ENCODE data around the gene SLC31A1. TPM values are rescaled to one million over a fixed set of nuclear protein-coding genes. Genes with fewer than 3 reads are reported as not detected.

The SLC31A1 gene
- total and polyA plus RNA-seq, 5 donors from 2014 or later: 3.1 to 6.1 (median 4.8) TPM

GRCh38 chr9:113310538-113310937 lies 89.2 kb downstream of the SLC31A1 start:
- Histone ChIP-seq H3K27ac (ENCODE audit: insufficient read depth, low read length, poor library complexity, severe bottlenecking) (no peak overlapping the region), H3K9me3 (ENCODE audit: control insufficient read depth in 2 of 2, low read length in 2 of 2) (no peaks in the 10 kb centered on the region), H3K4me3 (ENCODE audit: low read depth, low read length) (no peak overlapping the region), H3K4me1 (ENCODE audit: control insufficient read depth, insufficient read depth, low read length, poor library complexity, severe bottlenecking) (no peaks in the 10 kb centered on the region), H3K27me3 (ENCODE audit: control insufficient read depth, insufficient read depth, low read length) (no peaks in the 10 kb centered on the region), H3K36me3 (ENCODE audit: control insufficient read depth, insufficient read depth, low read length) (no peaks in the 10 kb centered on the region)
- H3K9me3 Mint-ChIP-seq: no peaks in the 10 kb centered on the region
- DNase-seq (no peak), ATAC-seq (ENCODE audit: low read depth in 2 of 2) (no peak)
- peaks cover 5% of the 10 kb centered on the region for H3K27me3 Mint-ChIP-seq
- H3K4me1 Mint-ChIP-seq: no peaks in the 10 kb centered on the region
- no peaks in the 10 kb centered on the region for H3K36me3 Mint-ChIP-seq
- H3K27ac Mint-ChIP-seq: no peak overlapping the region
- H3K4me3 Mint-ChIP-seq: no peak overlapping the region

- H3K27me3 Mint-ChIP-seq: peaks cover 5% of the 10 kb centered on the region
- no peak overlapping the region for H3K27ac Mint-ChIP-seq
- Histone ChIP-seq H3K36me3 (ENCODE audit: control insufficient read depth, insufficient read depth, low read length) (no peaks in the 10 kb centered on the region), H3K9me3 (ENCODE audit: control insufficient read depth in 2 of 2, low read length in 2 of 2) (no peaks in the 10 kb centered on the region), H3K4me3 (ENCODE audit: low read depth, low read length) (no peak overlapping the region), H3K27me3 (ENCODE audit: control insufficient read depth, insufficient read depth, low read length) (no peaks in the 10 kb centered on the region), H3K27ac (ENCODE audit: insufficient read depth, low read length, poor library complexity, severe bottlenecking) (no peak overlapping the region), H3K4me1 (ENCODE audit: control insufficient read depth, insufficient read depth, low read length, poor library complexity, severe bottlenecking) (no peaks in the 10 kb centered on the region)
- no peak for DNase-seq
- no peak overlapping the region for H3K4me3 Mint-ChIP-seq
- H3K4me1 Mint-ChIP-seq: no peaks in the 10 kb centered on the region
- no peaks in the 10 kb centered on the region for H3K36me3 Mint-ChIP-seq
- no peaks in the 10 kb centered on the region for H3K9me3 Mint-ChIP-seq
- no peak for ATAC-seq (ENCODE audit: low read depth in 2 of 2)
Measured at GRCh38 chr9:113311961-113312360, 90.6 kb downstream of the SLC31A1 start.

GRCh38 chr9:113313261-113313660 lies 91.9 kb downstream of the SLC31A1 start:
- H3K36me3 ChIP-seq (ENCODE audit: control insufficient read depth, insufficient read depth, low read length): no peaks in the 10 kb centered on the region
- Mint-ChIP-seq H3K4me1 (no peaks in the 10 kb centered on the region), H3K27me3 (peaks cover 5% of the 10 kb centered on the region), H3K36me3 (no peaks in the 10 kb centered on the region), H3K27ac (no peak overlapping the region), H3K9me3 (peaks cover 0 to 2% (median 0%) of the 10 kb centered on the region in 7 donors), H3K4me3 (no peak overlapping the region)
- DNase-seq (no peak), ATAC-seq (ENCODE audit: low read depth in 2 of 2) (no peak)
- H3K4me1 ChIP-seq (ENCODE audit: control insufficient read depth, insufficient read depth, low read length, poor library complexity, severe bottlenecking): no peaks in the 10 kb centered on the region
- H3K27me3 ChIP-seq (ENCODE audit: control insufficient read depth, insufficient read depth, low read length): no peaks in the 10 kb centered on the region
- no peak overlapping the region for H3K27ac ChIP-seq (ENCODE audit: insufficient read depth, low read length, poor library complexity, severe bottlenecking)
- no peaks in the 10 kb centered on the region for H3K9me3 ChIP-seq (ENCODE audit: control insufficient read depth in 2 of 2, low read length in 2 of 2)
- H3K4me3 ChIP-seq (ENCODE audit: low read depth, low read length): no peak overlapping the region

Other genes starting within 250 kb of the SLC31A1 start
- 0.52 TPM for gene ZNF883, start 209.4 kb upstream of the SLC31A1 start, total RNA-seq
- gene ZNF883, start 209.4 kb upstream of the SLC31A1 start, polyA plus RNA-seq: 1 to 10 TPM in 1 of 4 donors, under 1 TPM in 3; 0.25 to 1.1 (median 0.55) TPM
- gene ZFP37, start 164.8 kb upstream of the SLC31A1 start, total RNA-seq: 1.8 TPM
- gene ZFP37, start 164.8 kb upstream of the SLC31A1 start, polyA plus RNA-seq: 1 to 10 TPM; 1.1 to 3.2 (median 1.6) TPM
- 3.2 TPM for gene SLC31A2, start 70.5 kb upstream of the SLC31A1 start, total RNA-seq
- gene SLC31A2, start 70.5 kb upstream of the SLC31A1 start, polyA plus RNA-seq: 1 to 10 TPM; 3.0 to 4.0 (median 3.6) TPM
- gene FKBP15, start 267 bp upstream of the SLC31A1 start, total RNA-seq: 24.9 TPM
- gene FKBP15, start 267 bp upstream of the SLC31A1 start, polyA plus RNA-seq: 1 to 10 TPM; 7.1 to 9.8 (median 8.9) TPM
- gene CDC26, start 54.0 kb downstream of the SLC31A1 start, total RNA-seq: 26.3 TPM
- 100 to 1,000 TPM; 161 to 182 (median 173) TPM for gene CDC26, start 54.0 kb downstream of the SLC31A1 start, polyA plus RNA-seq
- gene PRPF4, start 54.1 kb downstream of the SLC31A1 start, total RNA-seq: 22.9 TPM
- gene PRPF4, start 54.1 kb downstream of the SLC31A1 start, polyA plus RNA-seq: 10 to 100 TPM; 18.4 to 25.7 (median 22.5) TPM
- gene RNF183, start 81.8 kb downstream of the SLC31A1 start, total RNA-seq: not detected
- not detected for gene RNF183, start 81.8 kb downstream of the SLC31A1 start, polyA plus RNA-seq
- 0.22 TPM for gene WDR31, start 118.7 kb downstream of the SLC31A1 start, total RNA-seq
- under 1 TPM in 3 of 4 donors, not detected in 1; 0.06 to 0.32 (median 0.16) TPM for gene WDR31, start 118.7 kb downstream of the SLC31A1 start, polyA plus RNA-seq
- gene BSPRY, start 128.0 kb downstream of the SLC31A1 start, total RNA-seq: 0.57 TPM
- 1 to 10 TPM in 1 of 4 donors, under 1 TPM in 3; 0.39 to 1.3 (median 0.56) TPM for gene BSPRY, start 128.0 kb downstream of the SLC31A1 start, polyA plus RNA-seq
- gene HDHD3, start 155.4 kb downstream of the SLC31A1 start, total RNA-seq: 14.3 TPM
- 10 to 100 TPM; 36.8 to 52.6 (median 46.5) TPM for gene HDHD3, start 155.4 kb downstream of the SLC31A1 start, polyA plus RNA-seq
- 27.8 TPM for gene ALAD, start 179.7 kb downstream of the SLC31A1 start, total RNA-seq
- 10 to 100 TPM; 20.3 to 22.4 (median 21.8) TPM for gene ALAD, start 179.7 kb downstream of the SLC31A1 start, polyA plus RNA-seq
- 58.0 TPM for gene POLE3, start 189.1 kb downstream of the SLC31A1 start, total RNA-seq
- 100 to 1,000 TPM; 114 to 160 (median 137) TPM for gene POLE3, start 189.1 kb downstream of the SLC31A1 start, polyA plus RNA-seq
- 0.35 TPM for gene C9orf43, start 189.2 kb downstream of the SLC31A1 start, total RNA-seq
- gene C9orf43, start 189.2 kb downstream of the SLC31A1 start, polyA plus RNA-seq: under 1 TPM in 3 of 4 donors, not detected in 1; 0.12 to 0.48 (median 0.23) TPM
- gene RGS3, start 242.2 kb downstream of the SLC31A1 start, total RNA-seq: 12.6 TPM
- 10 to 100 TPM in 3 of 4 donors, 1 to 10 TPM in 1; 8.5 to 15.5 (median 11.3) TPM for gene RGS3, start 242.2 kb downstream of the SLC31A1 start, polyA plus RNA-seq